Dedifferentiated amniotic fluid mesenchymal stem cell (primary cell): ENCODE data around the gene SAP30L.

Experiments used
- DNase-seq: peaks from one replicate; pipeline ENCODE4 v3.0.0-alpha.2; 2016; ENCODE audit errors: extremely low spot score

SAP30L gene

DNA sequence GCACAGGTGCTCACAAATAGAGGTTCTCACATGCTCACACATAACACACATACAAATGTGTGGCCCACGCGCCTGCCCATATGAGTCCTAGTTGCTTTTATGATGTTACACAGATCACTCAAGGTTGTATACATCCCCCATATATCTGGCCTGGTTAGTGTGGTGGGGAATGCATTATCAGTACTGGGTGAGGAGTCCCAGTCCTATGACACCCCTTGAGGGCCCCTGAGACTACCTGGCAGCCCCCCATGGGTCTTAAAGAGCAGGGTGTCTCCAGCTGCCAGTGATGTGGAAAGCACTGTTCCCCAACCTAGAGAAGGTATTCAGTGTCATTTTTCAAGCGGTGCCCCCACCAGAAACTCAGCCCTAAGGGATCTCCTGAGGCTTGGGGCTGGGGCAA is 35.0 kb downstream of the SAP30L start:
- DNase-seq = no peak

DNA sequence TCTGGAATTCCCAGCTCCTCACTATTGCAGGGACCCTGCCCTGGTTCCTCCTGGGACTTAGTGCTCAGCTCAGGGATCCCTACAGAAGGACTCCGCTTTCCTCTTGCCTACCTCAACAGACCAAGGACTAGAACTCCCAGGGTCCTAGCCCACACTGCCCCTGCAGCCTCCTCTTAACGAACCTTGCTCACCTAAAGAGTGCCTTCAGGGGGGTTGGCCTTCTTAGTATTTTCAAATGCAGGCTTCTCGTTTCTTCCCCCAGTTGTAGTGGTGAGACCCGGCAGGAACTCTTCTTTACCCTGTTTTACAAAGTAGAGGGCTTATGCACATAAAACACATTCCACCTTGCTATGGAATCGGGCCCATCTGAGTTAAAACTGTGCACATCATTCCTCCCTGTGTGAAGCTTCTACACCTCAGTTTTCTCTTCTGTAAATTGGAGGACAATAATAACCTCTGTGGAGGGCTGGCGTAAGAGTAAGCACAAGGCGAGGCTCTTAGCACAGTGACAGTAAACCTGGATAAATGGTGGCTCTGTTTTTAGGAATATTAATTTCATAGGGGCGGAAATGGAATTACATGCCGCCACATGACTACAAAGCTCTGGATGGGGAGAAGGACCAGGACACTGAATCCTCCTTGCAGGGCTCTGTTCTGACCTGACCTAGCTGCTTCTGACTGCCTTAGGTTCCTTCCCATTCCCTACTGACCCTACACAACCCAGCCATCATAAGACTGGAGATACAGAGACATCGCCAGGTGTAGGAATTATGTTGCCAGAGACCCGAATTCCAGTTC is 36.0 kb downstream of the SAP30L start:
- DNase-seq = no peak

DNA sequence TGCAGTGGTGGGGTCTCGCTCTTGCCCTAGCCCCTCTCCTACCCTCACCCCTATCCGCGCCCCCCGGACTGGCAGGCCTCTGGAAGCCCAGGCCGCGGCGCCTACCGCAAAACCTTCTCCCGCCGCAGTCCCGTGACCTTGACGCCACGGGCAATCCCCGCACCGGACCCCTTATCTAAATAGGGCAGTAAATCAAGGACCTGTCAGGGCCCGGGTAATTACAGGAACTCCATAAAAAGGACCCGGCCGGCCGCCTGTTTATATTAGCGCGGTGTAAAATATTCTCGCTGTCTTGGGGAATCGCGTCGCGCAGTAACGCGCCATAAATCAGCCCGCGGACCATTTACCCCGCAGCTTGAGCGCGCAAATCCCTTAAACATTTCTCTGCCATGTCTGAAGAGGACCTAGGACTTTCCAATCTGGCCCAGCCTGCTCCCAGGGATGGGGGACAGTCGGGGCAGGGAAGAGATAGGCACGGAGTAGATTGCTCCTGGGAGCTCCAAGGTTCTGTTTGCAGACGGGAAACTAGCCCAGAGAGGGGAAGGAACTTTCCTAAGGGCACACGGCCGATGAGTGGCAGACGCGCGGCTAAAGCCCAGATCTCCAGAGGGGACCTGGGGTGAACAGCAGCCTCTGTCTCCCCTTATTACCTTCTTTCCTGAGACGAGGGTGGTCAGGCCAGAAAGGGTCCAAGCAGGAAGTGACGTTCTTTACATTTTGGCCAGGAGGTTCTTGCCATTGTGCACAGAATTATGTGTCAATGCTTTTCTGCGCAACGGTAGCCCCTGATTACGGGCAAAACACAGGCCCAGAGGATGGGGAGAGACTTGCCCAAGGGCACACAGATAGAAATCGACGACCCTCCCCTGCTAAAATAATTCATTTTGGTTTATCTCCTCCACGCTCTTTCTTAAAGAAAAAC is 37.0 kb downstream of the SAP30L start:
- no peak for DNase-seq

DNA sequence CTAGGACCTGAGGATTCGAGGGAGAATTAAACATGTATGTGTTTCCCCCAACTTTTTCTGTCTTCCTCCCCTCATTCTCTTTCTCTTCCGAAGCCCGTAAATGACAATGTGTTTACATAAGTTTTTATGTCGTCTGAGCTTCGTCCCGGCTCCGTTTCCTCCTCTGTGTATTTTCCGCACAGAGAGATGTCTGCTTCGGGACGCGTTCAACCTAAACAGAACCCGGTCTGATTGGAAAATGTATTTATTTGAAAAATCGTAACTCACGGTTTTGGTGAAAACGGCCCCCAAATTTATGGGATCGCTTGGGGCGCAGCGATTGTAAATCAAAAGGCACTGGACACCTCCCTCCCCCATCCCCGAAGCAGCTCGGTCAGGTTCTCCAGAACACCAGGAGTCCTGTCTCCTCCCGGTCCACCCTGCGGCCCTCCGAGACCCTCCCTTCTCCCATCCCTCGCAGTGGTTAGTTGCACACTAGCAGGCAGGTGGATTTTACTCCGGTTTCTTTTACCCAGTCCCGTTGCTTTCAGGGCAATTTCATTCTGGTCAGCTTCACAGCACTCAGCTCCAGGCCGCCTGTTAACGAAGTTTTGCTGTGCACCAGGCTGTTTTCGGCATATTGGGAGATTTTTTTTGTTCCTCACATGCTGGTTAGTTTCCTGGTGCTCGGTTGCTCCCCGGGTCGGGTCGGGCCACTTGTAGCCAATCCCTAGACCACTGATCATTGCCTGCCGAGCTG is 38.0 kb downstream of the SAP30L start:
- DNase-seq = no peak

DNA sequence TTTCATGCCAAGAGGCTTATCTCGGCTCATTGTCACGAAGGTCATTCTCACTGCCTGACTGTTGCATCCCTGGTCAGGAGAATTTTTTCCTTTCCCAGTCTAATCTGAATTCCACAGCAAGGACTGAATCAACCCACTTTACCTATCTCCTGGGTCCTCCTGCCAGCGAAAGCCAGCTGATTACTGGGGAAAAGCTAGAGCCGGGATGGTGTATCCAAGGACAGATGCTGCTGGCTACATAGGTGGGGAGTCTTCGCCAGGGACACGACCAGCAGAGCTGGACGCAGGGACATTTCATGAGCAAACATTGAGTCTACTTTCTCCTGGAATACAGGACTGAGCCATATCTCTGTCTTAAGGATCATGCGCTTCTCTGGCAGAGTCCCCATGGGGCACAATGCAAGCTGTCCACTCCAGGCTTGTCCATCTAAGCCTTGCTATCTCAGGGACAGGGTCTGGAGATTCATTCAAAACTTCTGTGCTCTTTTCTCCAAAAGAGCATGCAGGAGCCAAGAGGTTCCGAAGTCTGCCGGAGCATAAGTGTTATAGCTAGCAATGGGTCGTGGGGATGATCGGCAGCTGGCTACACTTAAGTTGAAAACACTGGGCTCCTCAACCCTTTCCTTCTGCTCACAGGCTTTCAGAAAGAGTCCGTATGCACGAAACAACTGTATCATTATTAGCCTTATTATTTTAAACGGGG is 38.7 kb downstream of the SAP30L start:
- no peak for DNase-seq

DNA sequence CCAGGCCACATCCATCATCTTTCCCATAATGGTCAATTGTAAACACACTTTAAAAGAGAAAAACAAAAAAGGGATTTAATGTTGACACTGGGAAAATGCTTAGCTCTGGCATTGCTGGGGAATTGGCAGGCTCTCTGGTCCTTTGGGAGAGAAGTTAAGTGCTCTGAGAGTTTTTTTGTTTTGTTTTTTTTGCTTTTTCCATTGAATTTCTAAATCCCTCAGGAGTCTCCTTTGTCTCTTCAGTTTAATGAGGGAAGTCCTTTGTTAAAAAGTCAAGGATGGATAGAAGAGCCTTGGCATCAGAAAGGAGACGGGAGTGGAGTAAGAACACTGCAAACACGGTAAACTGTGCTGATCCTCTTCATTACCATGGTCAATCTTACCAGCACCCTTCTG is 39.3 kb downstream of the SAP30L start:
- no peak for DNase-seq

DNA sequence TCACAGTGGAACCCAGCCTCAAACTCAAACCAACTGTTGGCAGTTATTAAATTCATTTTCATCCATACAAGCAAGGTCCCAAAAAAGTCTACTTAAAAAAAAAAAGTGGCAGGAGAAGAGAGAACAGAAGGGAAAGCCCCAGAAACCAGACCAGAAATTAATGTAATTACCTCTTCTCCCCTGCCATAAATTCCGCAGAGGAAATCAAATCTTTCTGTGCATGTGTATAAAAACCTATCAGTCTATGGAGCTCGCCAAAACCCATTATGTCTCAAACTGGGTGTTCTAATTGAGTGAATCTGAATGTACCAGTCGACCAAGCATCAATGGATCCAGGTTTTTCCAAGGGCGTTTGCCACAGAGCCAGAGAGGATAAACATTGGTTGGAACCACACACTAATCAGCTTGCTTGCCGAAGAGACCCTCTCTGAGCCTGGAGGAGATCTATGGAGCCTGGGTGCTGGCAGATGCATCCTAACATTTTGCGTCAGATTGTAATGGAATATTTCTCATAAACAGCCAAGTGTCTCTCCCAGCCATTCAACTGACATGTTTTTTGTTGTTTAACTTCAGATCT is 40.1 kb downstream of the SAP30L start:
- no peak for DNase-seq

DNA sequence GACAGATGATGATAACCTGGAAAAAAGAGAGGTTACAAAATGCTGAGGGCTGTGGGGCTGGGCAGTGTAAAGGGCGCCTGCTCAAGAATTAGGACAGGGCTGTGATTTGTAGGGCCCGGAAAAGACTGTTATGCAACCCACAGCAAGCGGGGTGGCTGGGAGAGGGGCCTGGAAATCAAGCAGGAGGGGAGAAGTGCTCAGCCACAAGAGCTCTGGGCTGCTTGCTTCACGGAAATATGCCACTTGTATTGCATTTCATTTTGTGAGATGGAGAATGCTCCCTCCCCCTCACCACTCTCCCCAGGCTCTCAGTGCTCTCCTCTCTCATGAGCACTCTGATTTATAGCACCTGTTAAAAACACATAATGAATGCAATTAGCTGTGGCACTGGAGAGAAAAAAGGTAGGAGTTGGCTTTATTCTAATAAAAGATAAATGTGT is 40.6 kb downstream of the SAP30L start:
- no peak for DNase-seq

DNA sequence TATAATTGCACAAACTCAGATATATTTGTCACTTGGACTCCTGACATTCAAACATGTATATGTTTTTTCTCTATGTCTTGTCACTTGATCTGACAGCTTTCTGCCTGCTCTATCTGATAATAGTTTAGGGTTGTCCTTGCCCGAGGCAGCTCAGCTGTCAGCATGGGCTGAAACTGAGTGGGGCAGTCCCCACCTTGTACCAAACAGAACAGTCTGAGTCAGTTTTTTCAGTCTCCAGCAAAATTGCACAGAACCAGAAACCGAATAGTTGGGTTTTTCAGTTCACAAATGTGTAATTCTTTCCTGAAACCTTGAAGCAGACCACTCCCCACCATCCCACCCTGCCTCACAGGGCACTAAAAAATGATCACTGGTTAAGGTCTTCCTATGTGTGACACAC is 41.7 kb downstream of the SAP30L start:
- no peak for DNase-seq

DNA sequence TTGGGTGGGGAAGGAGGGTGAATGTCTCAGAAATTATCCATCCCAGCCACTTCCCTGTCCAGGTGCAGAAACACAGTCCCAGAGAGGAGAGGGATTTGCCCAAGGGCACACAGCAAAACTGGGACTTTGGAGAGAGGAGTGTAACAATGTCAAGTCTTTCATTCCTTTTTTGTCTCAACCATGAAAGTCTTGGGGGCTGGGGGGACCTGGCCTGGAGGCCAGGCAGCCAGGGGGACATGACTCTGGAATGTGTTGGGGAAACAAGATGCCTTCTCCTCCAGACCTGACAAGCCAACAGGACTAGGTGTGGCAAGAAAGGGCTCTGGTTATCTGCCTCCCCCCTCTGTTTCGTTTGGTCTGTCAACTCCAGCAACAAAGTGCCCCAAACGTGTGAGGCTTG is 46.1 kb downstream of the SAP30L start:
- no peak for DNase-seq

DNA sequence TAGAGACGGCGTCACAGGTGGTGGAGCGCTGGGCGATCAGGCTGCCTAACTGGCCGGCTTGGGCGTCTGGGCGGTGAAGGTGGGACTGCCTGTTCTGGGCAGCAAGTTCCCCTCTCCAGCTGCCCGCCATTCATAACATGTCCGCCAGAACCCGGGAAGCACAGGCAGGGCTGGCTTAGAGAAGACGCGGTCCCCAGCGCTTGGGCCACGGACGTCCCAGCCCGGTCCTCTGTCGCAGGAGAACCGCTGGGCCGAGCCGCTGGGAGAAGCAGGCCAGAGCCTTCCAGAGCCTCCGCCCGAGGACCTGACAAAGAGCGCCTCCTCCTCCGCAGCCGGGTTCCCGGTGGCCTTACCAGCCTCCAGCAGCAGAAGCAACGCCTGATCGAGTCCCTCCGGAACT is 47.5 kb downstream of the SAP30L start:
- no peak for DNase-seq

DNA sequence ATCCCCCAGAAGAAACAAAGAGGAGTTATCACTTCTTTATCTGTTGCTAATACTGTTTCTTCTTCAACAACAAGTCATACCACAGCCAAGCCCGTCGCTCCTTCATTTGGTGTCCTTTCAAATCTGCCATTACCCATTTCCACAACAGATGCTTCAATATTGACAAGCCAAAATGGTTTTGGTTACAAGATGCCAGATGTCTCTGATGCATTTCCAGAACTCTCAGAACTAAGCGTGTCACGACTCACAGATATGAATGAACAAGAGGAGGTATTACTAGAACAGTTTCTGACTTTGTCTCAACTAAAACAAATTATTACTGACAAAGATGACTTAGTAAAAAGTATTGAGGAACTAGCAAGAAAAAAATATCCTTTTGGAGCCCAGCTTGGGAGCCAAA is 48.2 kb downstream of the SAP30L start:
- DNase-seq = no peak

DNA sequence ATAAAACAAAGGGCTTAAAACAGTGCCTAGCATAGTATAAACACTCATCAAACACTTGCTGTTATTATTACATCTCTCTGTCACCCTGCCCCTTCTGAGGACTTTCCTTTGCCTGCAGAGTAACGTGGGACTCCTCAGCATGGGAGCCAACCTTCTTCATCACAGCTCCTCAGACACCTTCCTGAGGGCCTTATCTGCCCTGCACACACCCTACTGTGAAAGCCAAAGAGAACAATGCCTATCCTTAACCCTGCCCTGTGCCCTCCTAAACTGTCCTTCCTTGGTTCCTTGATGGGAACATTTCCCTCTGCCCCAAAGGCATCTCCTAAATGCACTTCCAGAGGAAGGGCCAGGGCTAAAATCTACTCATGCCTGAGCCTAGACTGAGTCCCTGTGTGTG is 52.8 kb downstream of the SAP30L start:
- DNase-seq = no peak

DNA sequence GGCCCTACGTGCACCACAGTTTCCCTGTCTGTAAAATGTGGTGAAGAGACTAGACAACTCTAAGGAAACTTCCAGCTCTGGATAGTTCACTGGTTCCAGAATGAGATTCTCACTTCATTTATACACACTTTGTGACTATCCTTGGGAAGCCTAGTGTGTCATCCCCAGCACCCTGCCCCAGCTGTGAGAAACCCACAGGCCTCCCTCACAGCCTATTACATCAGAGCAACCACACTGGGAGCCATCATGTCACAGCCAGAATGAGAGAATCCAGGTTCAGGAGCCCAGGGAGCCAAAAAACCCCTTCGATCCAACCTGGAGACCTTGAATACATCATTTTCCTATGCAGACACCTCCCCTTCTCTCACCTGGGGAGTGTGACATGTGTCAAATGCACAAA is 53.2 kb downstream of the SAP30L start:
- no peak for DNase-seq

DNA sequence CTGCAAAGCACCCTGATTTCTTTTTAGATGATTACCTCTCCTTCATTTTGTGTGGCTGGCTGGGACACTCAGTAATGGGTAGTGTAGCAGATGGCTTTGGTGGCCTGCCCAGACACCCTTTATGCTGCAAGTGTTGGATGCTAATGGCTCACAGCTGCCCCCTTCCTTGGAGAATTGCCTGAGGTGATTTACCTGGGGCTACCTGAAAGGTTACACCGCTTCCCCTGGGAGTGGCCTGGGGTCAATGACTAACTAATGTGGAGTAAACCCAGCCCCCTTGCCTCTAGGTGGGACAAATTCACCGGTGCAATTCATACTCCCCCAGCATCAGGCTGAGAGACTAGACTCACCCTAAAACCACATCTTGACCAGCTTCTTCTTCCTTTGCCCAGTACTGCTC is 55.8 kb downstream of the SAP30L start:
- no peak for DNase-seq

DNA sequence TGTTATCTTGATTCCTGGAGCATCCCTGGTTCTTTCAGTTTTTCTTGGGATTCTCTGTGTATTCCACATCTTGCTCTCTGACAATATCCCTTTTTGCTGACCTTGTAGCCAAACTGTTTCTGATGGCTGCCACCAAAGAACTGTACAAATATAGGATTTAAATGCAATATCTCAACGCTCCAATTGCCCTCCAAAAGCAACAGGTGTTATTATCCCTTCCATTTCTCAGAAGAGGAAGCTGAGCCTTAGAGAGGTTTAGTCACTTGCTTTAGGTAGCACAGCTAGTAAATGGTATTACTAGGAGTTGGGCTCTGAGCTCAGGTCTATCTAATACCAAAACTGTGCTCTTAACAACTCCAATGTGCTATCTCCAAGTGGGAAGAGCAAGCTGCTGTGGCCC is 56.4 kb downstream of the SAP30L start:
- DNase-seq = no peak

DNA sequence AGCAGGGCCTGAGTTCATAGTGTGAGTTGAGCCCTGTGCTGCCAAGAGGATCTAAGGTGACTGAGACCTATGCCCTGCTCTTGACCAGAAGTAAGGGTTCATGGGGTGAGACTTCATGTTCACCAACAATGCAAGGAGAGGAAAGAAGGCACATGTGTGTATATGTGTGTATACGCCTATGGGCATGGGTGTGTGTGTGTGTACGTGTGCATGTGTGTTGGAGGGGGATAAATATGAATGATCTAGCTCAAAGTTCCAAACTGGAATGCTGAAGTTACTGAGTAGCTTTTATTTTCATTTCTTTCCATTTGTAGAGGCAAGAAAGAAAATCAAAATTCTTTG is 57.9 kb downstream of the SAP30L start:
- no peak for DNase-seq

DNA sequence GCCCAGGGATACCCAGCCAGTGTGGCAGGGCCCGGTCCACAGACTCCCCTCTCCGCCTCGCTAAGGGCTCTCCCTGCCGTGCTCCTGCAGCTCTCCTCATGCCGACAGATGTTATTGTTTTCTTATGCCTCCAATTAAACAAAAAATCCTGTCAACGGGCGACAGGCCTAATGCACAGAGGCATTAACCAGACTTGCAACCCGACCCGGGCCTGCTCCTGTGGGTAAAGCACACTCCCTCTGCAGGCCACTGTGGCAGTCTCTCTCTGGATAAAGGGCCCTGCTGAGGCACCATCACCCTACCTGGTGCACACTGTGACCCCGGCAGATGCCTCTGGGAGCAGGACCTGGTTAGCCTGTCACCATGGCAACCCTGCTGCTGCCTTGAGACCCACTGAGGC is 59.8 kb downstream of the SAP30L start:
- no peak for DNase-seq

DNA sequence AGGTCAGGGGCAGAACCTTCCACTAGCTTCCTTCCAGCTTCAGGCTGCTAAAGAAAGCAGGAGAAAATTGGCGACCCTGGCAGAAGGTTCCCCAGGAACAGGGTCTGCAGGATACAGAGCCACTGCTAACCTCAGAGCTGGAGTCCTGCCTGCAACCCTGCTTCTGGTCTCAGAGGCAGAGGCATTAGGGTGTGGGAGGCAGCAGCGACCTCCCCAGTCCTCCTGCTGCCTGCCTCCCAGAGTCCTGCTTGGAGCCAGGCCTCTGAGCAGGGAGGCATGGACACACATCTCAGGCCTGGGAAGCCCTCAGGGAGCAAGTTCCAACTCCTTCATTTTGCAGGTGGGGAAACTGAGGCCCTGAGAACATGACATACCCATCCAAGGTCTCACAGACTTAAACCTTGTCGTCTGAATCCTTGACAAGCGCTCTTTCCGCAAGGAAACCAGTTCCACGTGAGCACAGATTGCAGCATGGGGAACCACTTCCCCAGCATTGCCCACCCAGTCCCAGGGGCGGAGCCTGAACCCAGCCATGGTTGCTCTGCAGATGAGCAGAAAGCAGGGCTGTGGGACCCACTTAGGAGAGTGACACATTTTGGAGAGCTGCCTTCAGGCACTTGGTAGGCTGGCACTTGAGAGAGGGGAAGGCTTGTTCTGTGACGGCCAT is 60.4 kb downstream of the SAP30L start:
- DNase-seq = no peak

DNA sequence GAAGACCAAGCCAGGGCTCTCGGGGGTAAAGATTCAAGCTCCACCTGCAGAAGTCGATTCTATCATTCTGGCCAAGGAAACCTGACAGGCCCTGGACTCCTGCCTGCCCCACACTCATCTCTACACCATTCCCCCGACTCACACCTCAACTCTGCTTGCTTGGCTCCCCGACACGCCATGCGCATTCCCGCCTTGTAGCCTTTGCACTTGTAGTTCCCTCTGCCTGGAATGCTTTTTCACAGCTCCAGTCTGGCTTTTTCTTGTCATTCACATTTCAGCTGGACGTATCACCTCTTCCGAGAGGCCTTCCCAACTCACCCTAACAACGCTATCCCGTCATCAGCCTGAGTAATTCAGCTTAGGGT is 60.9 kb downstream of the SAP30L start:
- DNase-seq = no peak

DNA sequence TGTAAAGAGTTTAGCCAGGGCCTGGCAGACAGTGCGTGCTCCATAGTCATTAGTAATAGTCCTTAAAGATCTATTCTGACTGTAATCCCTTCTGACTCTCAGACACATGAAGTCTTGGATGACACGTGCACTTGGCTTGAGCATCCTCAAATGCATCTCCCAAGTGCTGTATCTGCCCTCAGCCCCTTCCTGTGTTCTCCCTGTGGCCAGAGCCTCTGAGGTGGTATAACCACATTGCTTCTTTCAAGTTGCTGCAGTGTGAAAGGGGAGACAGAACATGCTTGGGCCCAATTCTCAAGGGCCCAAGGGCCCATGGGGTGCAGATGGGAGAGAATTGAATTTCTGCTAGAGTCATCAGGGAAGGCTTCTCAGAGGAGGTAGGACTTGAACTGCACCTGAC is 62.3 kb downstream of the SAP30L start:
- no peak for DNase-seq
